SK-N-SH (cell line): ENCODE data around the gene PSMD9. TPM values are rescaled to one million over a fixed set of nuclear protein-coding genes. Genes with fewer than 3 reads are reported as not detected.
A peak's percentile ranks its signal among the peaks of the same experiment; 100 is the strongest.

Experiments
- CHD2 ChIP-seq: fragments of 150-350 bp; IDR thresholded peaks from 2 replicates; pipeline ENCODE4 v1.6.1; 2018; ENCODE audit warnings: low read length; ENCODE audit not compliant: partially characterized antibody
- EP300 ChIP-seq, 2 experiments: IDR thresholded peaks; 2 replicates each; pipeline versions ENCODE4 v1.4.0 to v1.6.1; 2012; ENCODE audit warnings: borderline replicate concordance in 1 of 2, low read depth in 1 of 2, low read length in 1 of 2
- EZH2phosphoT487 ChIP-seq: fragments of 200-600 bp; sonication (generic); IDR thresholded peaks from 2 replicates; pipeline ENCODE4 v1.6.1; 2017; ENCODE audit warnings: low read depth, mixed run types, mild to moderate bottlenecking, antibody characterized with exemption, moderate library complexity, borderline replicate concordance
- FOXM1 ChIP-seq: IDR thresholded peaks from 2 replicates; pipeline ENCODE4 v1.4.0; 2012; ENCODE audit warnings: low read depth, mild to moderate bottlenecking
- GATA2 ChIP-seq: sonication (generic); formaldehyde crosslinking; IDR thresholded peaks from 2 replicates; pipeline ENCODE4 v1.5.0; 2020; ENCODE audit warnings: mild to moderate bottlenecking, missing genetic modification reagents
- MEF2A ChIP-seq: IDR thresholded peaks from 2 replicates; pipeline ENCODE4 v1.4.0; 2012; ENCODE audit warnings: low read depth, borderline replicate concordance
- MXI1 ChIP-seq: IDR thresholded peaks from 2 replicates; pipeline ENCODE4 v1.6.1; 2012; ENCODE audit warnings: mild to moderate bottlenecking, low read depth, low read length, improper control_type of control experiment
- NRF1 ChIP-seq: IDR thresholded peaks from 2 replicates; pipeline ENCODE4 v1.6.1; 2012; ENCODE audit warnings: low read depth, mild to moderate bottlenecking, low read length
- POLR2AphosphoS5 ChIP-seq: IDR thresholded peaks from 2 replicates; pipeline ENCODE4 v1.6.1; 2012; ENCODE audit warnings: low read depth, low read length
- RAD21 ChIP-seq: IDR thresholded peaks from 2 replicates; pipeline ENCODE4 v1.6.1; 2012; ENCODE audit warnings: mild to moderate bottlenecking, low read length
- RCOR1 ChIP-seq: fragments of 150-350 bp; IDR thresholded peaks from 2 replicates; pipeline ENCODE4 v1.6.1; 2017; ENCODE audit warnings: antibody characterized with exemption, low read length
- RFX5 ChIP-seq: IDR thresholded peaks from 2 replicates; pipeline ENCODE4 v1.6.1; 2012; ENCODE audit warnings: mild to moderate bottlenecking, improper control_type of control experiment, low read length
- SMC3 ChIP-seq: IDR thresholded peaks from 2 replicates; pipeline ENCODE4 v1.6.1; 2012; ENCODE audit warnings: low read depth, low read length, improper control_type of control experiment
- TAF1 ChIP-seq: IDR thresholded peaks from 2 replicates; pipeline ENCODE4 v1.6.1; 2012; ENCODE audit warnings: low read depth, mild to moderate bottlenecking, low read length, moderate library complexity, borderline replicate concordance
- TCF12 ChIP-seq: IDR thresholded peaks from 2 replicates; pipeline ENCODE4 v1.4.0; 2012
- TEAD4 ChIP-seq: IDR thresholded peaks from 2 replicates; pipeline ENCODE4 v1.4.0; 2012; ENCODE audit warnings: mild to moderate bottlenecking, borderline replicate concordance; ENCODE audit not compliant: insufficient read depth
- polyA plus RNA-seq, 3 experiments: library from polyadenylated mRNA; depleted of rRNA; stranded (reverse); fragments of >200 nt; gene quantifications; 2 replicates each; pipeline ENCODE4 v1.2.3, GENCODE V29; 2012
- TF ChIP-seq, protein P1 (sequence below): fragments of 200-600 bp; sonication (generic); IDR thresholded peaks from 2 replicates; pipeline ENCODE4 v1.6.1; 2017; ENCODE audit warnings: antibody characterized with exemption, mild to moderate bottlenecking, moderate library complexity
- TF ChIP-seq, protein P2 (sequence below): IDR thresholded peaks from 2 replicates; pipeline ENCODE4 v1.4.0; 2012; ENCODE audit warnings: low read depth
- TF ChIP-seq, protein P3 (sequence below): IDR thresholded peaks from 2 replicates; pipeline ENCODE4 v1.4.0; 2012; ENCODE audit warnings: low read depth, borderline replicate concordance
- TF ChIP-seq, protein P4 (sequence below): IDR thresholded peaks from 2 replicates; pipeline ENCODE4 v1.4.0; 2012; ENCODE audit warnings: low read depth, borderline replicate concordance
- TF ChIP-seq, protein P5 (sequence below): IDR thresholded peaks from 2 replicates; pipeline ENCODE4; 2012

Gene PSMD9
- polyA plus RNA-seq, 1 of the 3 experiments (the other 2 are of a cell fraction), result 227 TPM

DNA sequence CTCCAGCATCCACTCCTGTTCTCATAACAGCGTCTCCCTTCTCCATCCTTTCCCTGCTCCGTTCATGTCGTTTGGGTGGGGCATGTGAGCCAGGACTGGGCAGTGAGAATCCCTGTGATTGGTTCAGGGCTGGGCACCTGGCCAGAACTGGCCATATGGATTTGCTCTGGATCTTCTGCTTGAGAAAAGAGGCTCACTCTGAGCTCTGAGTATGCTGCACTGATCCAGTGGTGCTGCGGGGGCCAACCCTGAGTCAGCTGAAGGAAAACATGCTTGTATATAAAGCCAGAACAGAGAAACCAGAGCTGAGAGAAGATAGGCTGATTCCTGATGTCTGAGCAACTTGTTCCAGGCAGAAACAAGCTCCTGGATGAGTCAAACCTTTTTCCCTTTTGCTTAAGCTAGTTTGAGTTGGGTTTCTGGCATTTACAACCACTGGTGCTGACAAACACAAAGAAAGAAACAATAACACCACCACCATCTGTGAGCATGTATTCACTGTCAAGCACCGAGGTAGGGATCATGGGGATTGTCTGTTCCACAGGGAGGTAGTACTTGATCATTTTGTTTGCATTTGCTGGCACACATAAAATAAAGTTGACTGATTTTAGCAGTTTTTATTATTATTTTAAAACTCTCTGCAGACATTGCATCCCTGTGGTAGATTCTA is 15.9 kb upstream of the PSMD9 start (continued):
- TF ChIP-seq, protein P1, sequence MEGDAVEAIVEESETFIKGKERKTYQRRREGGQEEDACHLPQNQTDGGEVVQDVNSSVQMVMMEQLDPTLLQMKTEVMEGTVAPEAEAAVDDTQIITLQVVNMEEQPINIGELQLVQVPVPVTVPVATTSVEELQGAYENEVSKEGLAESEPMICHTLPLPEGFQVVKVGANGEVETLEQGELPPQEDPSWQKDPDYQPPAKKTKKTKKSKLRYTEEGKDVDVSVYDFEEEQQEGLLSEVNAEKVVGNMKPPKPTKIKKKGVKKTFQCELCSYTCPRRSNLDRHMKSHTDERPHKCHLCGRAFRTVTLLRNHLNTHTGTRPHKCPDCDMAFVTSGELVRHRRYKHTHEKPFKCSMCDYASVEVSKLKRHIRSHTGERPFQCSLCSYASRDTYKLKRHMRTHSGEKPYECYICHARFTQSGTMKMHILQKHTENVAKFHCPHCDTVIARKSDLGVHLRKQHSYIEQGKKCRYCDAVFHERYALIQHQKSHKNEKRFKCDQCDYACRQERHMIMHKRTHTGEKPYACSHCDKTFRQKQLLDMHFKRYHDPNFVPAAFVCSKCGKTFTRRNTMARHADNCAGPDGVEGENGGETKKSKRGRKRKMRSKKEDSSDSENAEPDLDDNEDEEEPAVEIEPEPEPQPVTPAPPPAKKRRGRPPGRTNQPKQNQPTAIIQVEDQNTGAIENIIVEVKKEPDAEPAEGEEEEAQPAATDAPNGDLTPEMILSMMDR, result no peak
- TF ChIP-seq RFX5 (peak; percentile 27), RCOR1 (no peak; the same call in 1 of the 2 replicates), MEF2A (no peak), TCF12 (peak; percentile 85), RAD21 (no peak; the same call in 1 of the 2 replicates), TEAD4 (no peak), EZH2phosphoT487 (no peak), POLR2AphosphoS5 (peak; percentile 71), FOXM1 (no peak), GATA2 (no peak), TAF1 (peak; percentile 55; the same call in 1 of the 2 replicates), SMC3 (no peak), EP300 (IDR thresholded peaks at IDR 0.05; ENCODE audit: borderline replicate concordance in 1 of 2, low read depth in 1 of 2, low read length in 1 of 2) (peak; percentile 13 to 19; a peak in 2 of 4 replicates), NRF1 (no peak), MXI1 (peak; percentile 77), CHD2 (no peak)
- TF ChIP-seq, protein P2, sequence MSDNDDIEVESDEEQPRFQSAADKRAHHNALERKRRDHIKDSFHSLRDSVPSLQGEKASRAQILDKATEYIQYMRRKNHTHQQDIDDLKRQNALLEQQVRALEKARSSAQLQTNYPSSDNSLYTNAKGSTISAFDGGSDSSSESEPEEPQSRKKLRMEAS, result peak; percentile 74
- TF ChIP-seq, protein P3, sequence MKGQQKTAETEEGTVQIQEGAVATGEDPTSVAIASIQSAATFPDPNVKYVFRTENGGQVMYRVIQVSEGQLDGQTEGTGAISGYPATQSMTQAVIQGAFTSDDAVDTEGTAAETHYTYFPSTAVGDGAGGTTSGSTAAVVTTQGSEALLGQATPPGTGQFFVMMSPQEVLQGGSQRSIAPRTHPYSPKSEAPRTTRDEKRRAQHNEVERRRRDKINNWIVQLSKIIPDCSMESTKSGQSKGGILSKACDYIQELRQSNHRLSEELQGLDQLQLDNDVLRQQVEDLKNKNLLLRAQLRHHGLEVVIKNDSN, result peak; percentile 56; the same call in 1 of the 2 replicates
- TF ChIP-seq, protein P4, sequence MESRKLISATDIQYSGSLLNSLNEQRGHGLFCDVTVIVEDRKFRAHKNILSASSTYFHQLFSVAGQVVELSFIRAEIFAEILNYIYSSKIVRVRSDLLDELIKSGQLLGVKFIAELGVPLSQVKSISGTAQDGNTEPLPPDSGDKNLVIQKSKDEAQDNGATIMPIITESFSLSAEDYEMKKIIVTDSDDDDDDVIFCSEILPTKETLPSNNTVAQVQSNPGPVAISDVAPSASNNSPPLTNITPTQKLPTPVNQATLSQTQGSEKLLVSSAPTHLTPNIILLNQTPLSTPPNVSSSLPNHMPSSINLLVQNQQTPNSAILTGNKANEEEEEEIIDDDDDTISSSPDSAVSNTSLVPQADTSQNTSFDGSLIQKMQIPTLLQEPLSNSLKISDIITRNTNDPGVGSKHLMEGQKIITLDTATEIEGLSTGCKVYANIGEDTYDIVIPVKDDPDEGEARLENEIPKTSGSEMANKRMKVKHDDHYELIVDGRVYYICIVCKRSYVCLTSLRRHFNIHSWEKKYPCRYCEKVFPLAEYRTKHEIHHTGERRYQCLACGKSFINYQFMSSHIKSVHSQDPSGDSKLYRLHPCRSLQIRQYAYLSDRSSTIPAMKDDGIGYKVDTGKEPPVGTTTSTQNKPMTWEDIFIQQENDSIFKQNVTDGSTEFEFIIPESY, result no peak
- TF ChIP-seq, protein P5, sequence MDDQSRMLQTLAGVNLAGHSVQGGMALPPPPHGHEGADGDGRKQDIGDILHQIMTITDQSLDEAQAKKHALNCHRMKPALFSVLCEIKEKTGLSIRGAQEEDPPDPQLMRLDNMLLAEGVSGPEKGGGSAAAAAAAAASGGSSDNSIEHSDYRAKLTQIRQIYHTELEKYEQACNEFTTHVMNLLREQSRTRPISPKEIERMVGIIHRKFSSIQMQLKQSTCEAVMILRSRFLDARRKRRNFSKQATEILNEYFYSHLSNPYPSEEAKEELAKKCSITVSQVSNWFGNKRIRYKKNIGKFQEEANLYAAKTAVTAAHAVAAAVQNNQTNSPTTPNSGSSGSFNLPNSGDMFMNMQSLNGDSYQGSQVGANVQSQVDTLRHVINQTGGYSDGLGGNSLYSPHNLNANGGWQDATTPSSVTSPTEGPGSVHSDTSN, result peak; percentile 52; the same call in 1 of the 2 replicates
